ENCODE results near the gene KLRK1.
"Not testable (repeated sequence)": the region's sequence is repeated elsewhere in the genome, so short reads cannot be mapped to it uniquely, and the experiment has no call there.

KLRK1 gene

GRCh38 chr12:10338470-10338869, 51.4 kb downstream of the KLRK1 start:
- H3K36me3 ChIP-seq (ENCODE audit: control insufficient read depth, insufficient read depth, low read length); H3K4me3 ChIP-seq (ENCODE audit: extremely low read depth, insufficient read depth, low read length, poor library complexity, severe bottlenecking); H3K9me3 ChIP-seq (ENCODE audit: control insufficient read depth, low read length); H3K4me1 ChIP-seq (ENCODE audit: control insufficient read depth, insufficient read depth, low read length, poor library complexity, severe bottlenecking); H3K27ac ChIP-seq (ENCODE audit: low read depth, low read length, severe bottlenecking): not testable (repeated sequence)
- 66 to 100% methylated on average over 2 of the region's 4 CpGs for WGBS, 2 experiments (ENCODE audit: insufficient coverage in 2 of 2)

- WGBS, 2 experiments (ENCODE audit: insufficient coverage in 2 of 2), result 81 to 82% methylated on average over 4 of the region's 4 CpGs
- not testable (repeated sequence) for H3K4me3 ChIP-seq (ENCODE audit: extremely low read depth, insufficient read depth, low read length, poor library complexity, severe bottlenecking); H3K36me3 ChIP-seq (ENCODE audit: control insufficient read depth, insufficient read depth, low read length)
Measured at GRCh38 chr12:10336196-10336595, 53.6 kb downstream of the KLRK1 start.

GRCh38 chr12:10331642-10332239, 58.1 kb downstream of the KLRK1 start:
- H3K36me3 ChIP-seq (ENCODE audit: control insufficient read depth, insufficient read depth, low read length), result no peaks in the 10 kb centered on the region
- no peak overlapping the region for H3K27ac ChIP-seq (ENCODE audit: low read depth, low read length, severe bottlenecking)
- no CpG with 5 or more reads among the region's 2 CpGs for WGBS, 2 experiments (ENCODE audit: insufficient coverage in 2 of 2)
- H3K4me3 ChIP-seq (ENCODE audit: extremely low read depth, insufficient read depth, low read length, poor library complexity, severe bottlenecking), result no peak overlapping the region
- H3K9me3 ChIP-seq (ENCODE audit: control insufficient read depth, low read length), result peaks cover 4% of the 10 kb centered on the region
- no peaks in the 10 kb centered on the region for H3K4me1 ChIP-seq (ENCODE audit: control insufficient read depth, insufficient read depth, low read length, poor library complexity, severe bottlenecking)

More at GRCh38 chr12:10336196-10336595, 53.6 kb downstream of the KLRK1 start:
- H3K27ac ChIP-seq (ENCODE audit: low read depth, low read length, severe bottlenecking); H3K4me1 ChIP-seq (ENCODE audit: control insufficient read depth, insufficient read depth, low read length, poor library complexity, severe bottlenecking); H3K9me3 ChIP-seq (ENCODE audit: control insufficient read depth, low read length): not testable (repeated sequence)

- not testable (repeated sequence) for H3K4me1 ChIP-seq (ENCODE audit: control insufficient read depth, insufficient read depth, low read length, poor library complexity, severe bottlenecking); H3K27ac ChIP-seq (ENCODE audit: low read depth, low read length, severe bottlenecking); H3K9me3 ChIP-seq (ENCODE audit: control insufficient read depth, low read length); H3K36me3 ChIP-seq (ENCODE audit: control insufficient read depth, insufficient read depth, low read length); H3K4me3 ChIP-seq (ENCODE audit: extremely low read depth, insufficient read depth, low read length, poor library complexity, severe bottlenecking)
- 80 to 92% methylated on average over 1 to 2 of the region's 2 CpGs for WGBS, 2 experiments (ENCODE audit: insufficient coverage in 2 of 2)
Measured at GRCh38 chr12:10328691-10329090, 61.1 kb downstream of the KLRK1 start.
